Smooth muscle cell (in vitro differentiated cells): Measurements from ENCODE around the gene SF3B3. TPM values are rescaled to one million over a fixed set of nuclear protein-coding genes. Genes with fewer than 3 reads are reported as not detected.

Source experiments
- DNase-seq: peaks from one replicate; lab custom pipeline; 2025; ENCODE audit not compliant: unreplicated experiment; lab: John Stamatoyannopoulos, UW
- H2AFZ ChIP-seq: fragments of 200-600 bp; sonication (generic); 2 replicates; pipeline ENCODE4 v1.6.0; 2016; ENCODE audit warnings: antibody characterized with exemption, low read depth, mild to moderate bottlenecking
- H3F3A ChIP-seq: fragments of 200-600 bp; sonication (generic); 2 replicates; pipeline ENCODE4 v1.6.0; 2017; ENCODE audit warnings: antibody characterized with exemption, low read depth
- H3K27ac ChIP-seq: fragments of 200-600 bp; sonication (generic); 2 replicates; pipeline ENCODE4 v1.5.1; 2016; ENCODE audit warnings: low read depth, mild to moderate bottlenecking
- H3K27me3 ChIP-seq: fragments of 200-600 bp; sonication (generic); 2 replicates; pipeline ENCODE4 v1.6.1; 2016; ENCODE audit warnings: low read depth, mild to moderate bottlenecking
- H3K36me3 ChIP-seq: fragments of 200-600 bp; sonication (generic); 2 replicates; pipeline ENCODE4 v1.5.1; 2016; ENCODE audit warnings: low read depth
- H3K4me1 ChIP-seq: fragments of 200-600 bp; sonication (generic); 2 replicates; pipeline ENCODE4 v1.5.1; 2016; ENCODE audit warnings: low read depth
- H3K4me2 ChIP-seq: fragments of 200-600 bp; sonication (generic); 2 replicates; pipeline ENCODE4 v1.6.0; 2016; ENCODE audit warnings: mild to moderate bottlenecking
- H3K4me3 ChIP-seq: fragments of 200-600 bp; sonication (generic); 2 replicates; pipeline ENCODE4 v1.5.1; 2016; ENCODE audit warnings: mild to moderate bottlenecking
- H3K79me2 ChIP-seq: fragments of 200-600 bp; sonication (generic); 2 replicates; pipeline ENCODE4 v1.6.0; 2016; ENCODE audit warnings: low read depth, mild to moderate bottlenecking
- H3K9ac ChIP-seq: fragments of 200-600 bp; sonication (generic); 2 replicates; pipeline ENCODE4 v1.6.0; 2016; ENCODE audit warnings: low read depth
- H3K9me3 ChIP-seq: fragments of 200-600 bp; sonication (generic); replicated peaks from 2 replicates; pipeline ENCODE4 v1.5.1; 2016; ENCODE audit warnings: low read depth
- H4K20me1 ChIP-seq: fragments of 200-600 bp; sonication (generic); 2 replicates; pipeline ENCODE4 v1.6.0; 2016; ENCODE audit warnings: low read depth
- CTCF ChIP-seq: fragments of 200-600 bp; sonication (generic); IDR thresholded peaks from 2 replicates; pipeline ENCODE4 v1.5.1; 2017; ENCODE audit warnings: borderline replicate concordance, mild to moderate bottlenecking, antibody characterized with exemption; ENCODE audit not compliant: insufficient read depth, poor library complexity, severe bottlenecking
- WGBS: methylation state at CpG from one replicate; pipeline ENCODE4 v1.1.7; 2016; ENCODE audit warnings: low lambda C conversion rate; 5-methylcytosine and 5-hydroxymethylcytosine counted together
- polyA plus RNA-seq: library from polyadenylated mRNA; unstranded; fragments of >200 nt; fragmentation: Nextera tagmentation; extraction: Ambion mirVana; gene quantifications from 2 replicates; pipeline ENCODE4 v1.2.1, GENCODE V29; 2016
- total RNA-seq: library from RNA; depleted of rRNA; stranded (reverse); fragments of >200 nt; gene quantifications from 2 replicates; pipeline ENCODE4 v1.2.3, GENCODE V29; 2014

Gene SF3B3
- total and polyA plus RNA-seq, 2 experiments from 2014 or later: 126 to 129 TPM

GRCh38 chr16:70476272-70477020 lies 47.2 kb upstream of the SF3B3 start:
- peak overlapping the region; percentile 49 for H3K4me2 ChIP-seq
- DNase-seq: no peak
- no peaks in the 10 kb centered on the region for H3K9me3 ChIP-seq
- H3K27me3 ChIP-seq: no peaks in the 10 kb centered on the region
- H3F3A ChIP-seq: peaks cover 5% of the 10 kb centered on the region
- H3K79me2 ChIP-seq: no peaks in the 10 kb centered on the region
- peak overlapping the region; percentile 17 for H3K27ac ChIP-seq
- no peaks in the 10 kb centered on the region for H3K4me1 ChIP-seq
- H2AFZ ChIP-seq: no peak overlapping the region
- TF ChIP-seq CTCF: no peak
- H3K36me3 ChIP-seq: no peaks in the 10 kb centered on the region
- H4K20me1 ChIP-seq: no peaks in the 10 kb centered on the region
- 69% methylated on average over 13 of the region's 13 CpGs for WGBS
- no peak overlapping the region for H3K9ac ChIP-seq
- H3K4me3 ChIP-seq: no peak overlapping the region

GRCh38 chr16:70478169-70478568 lies 45.4 kb upstream of the SF3B3 start:
- no peaks in the 10 kb centered on the region for H4K20me1 ChIP-seq
- H2AFZ ChIP-seq: no peak overlapping the region
- no peak for TF ChIP-seq CTCF
- H3K4me2 ChIP-seq: no peak overlapping the region
- H3K4me3 ChIP-seq: no peak overlapping the region
- H3K9ac ChIP-seq: no peak overlapping the region
- H3F3A ChIP-seq: peaks cover 5% of the 10 kb centered on the region
- H3K9me3 ChIP-seq: no peaks in the 10 kb centered on the region
- no peaks in the 10 kb centered on the region for H3K4me1 ChIP-seq
- DNase-seq: no peak
- H3K36me3 ChIP-seq: no peaks in the 10 kb centered on the region
- no peaks in the 10 kb centered on the region for H3K27me3 ChIP-seq
- no peaks in the 10 kb centered on the region for H3K79me2 ChIP-seq
- H3K27ac ChIP-seq: no peak overlapping the region
- WGBS: over 99% methylated on average over 8 of the region's 8 CpGs

GRCh38 chr16:70478912-70479341 lies 44.7 kb upstream of the SF3B3 start:
- Histone ChIP-seq H3K9ac (no peak overlapping the region), H3K9me3 (no peaks in the 10 kb centered on the region), H3K4me3 (no peak overlapping the region), H3K27ac (no peak overlapping the region), H3K4me2 (no peak overlapping the region), H4K20me1 (no peaks in the 10 kb centered on the region), H3K4me1 (no peaks in the 10 kb centered on the region), H3K36me3 (no peaks in the 10 kb centered on the region), H2AFZ (no peak overlapping the region), H3K27me3 (no peaks in the 10 kb centered on the region), H3K79me2 (no peaks in the 10 kb centered on the region), H3F3A (peaks cover 5% of the 10 kb centered on the region)
- 87% methylated on average over 10 of the region's 10 CpGs for WGBS
- TF ChIP-seq CTCF: no peak
- no peak for DNase-seq
